Body of pancreas (tissue), 4 donors: ENCODE results near the gene TMEM184A.

Source experiments
- POLR2A ChIP-seq, 3 donors: fragments of 450-650 bp; IDR thresholded peaks; one replicate each; pipeline ENCODE4 v1.6.1; 2016; ENCODE audit warnings: antibody characterized with exemption in 3 of 3, mild to moderate bottlenecking in 2 of 3
- TF ChIP-seq, protein P1 (sequence below), 7 experiments: fragments of 450-650 bp in 4 of 7; fragments of 200-600 bp in 3 of 7; sonication (generic) in 3 of 7; IDR thresholded peaks; one replicate each; pipeline ENCODE4 v1.5.1; 2016 to 2019; ENCODE audit warnings: antibody characterized with exemption in 7 of 7

GRCh38 chr7:1602386-1602785 is 46.4 kb upstream of the TMEM184A start:
- TF ChIP-seq, protein P1, sequence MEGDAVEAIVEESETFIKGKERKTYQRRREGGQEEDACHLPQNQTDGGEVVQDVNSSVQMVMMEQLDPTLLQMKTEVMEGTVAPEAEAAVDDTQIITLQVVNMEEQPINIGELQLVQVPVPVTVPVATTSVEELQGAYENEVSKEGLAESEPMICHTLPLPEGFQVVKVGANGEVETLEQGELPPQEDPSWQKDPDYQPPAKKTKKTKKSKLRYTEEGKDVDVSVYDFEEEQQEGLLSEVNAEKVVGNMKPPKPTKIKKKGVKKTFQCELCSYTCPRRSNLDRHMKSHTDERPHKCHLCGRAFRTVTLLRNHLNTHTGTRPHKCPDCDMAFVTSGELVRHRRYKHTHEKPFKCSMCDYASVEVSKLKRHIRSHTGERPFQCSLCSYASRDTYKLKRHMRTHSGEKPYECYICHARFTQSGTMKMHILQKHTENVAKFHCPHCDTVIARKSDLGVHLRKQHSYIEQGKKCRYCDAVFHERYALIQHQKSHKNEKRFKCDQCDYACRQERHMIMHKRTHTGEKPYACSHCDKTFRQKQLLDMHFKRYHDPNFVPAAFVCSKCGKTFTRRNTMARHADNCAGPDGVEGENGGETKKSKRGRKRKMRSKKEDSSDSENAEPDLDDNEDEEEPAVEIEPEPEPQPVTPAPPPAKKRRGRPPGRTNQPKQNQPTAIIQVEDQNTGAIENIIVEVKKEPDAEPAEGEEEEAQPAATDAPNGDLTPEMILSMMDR (IDR thresholded peaks at IDR 0.05) = no peak
- TF ChIP-seq POLR2A (IDR thresholded peaks at IDR 0.05) = no peak
